HG03060 (cell line): ENCODE measurements around the gene STRA8.

Experiments used
- ATAC-seq: cut with Tn5 transposase; IDR thresholded peaks from one replicate; pipeline ENCODE4 v1.9.1; 2021; ENCODE audit warnings: low read depth, moderate number of reproducible peaks; ENCODE audit not compliant: unreplicated experiment

Gene STRA8

GRCh38 chr7:135300913-135301765 lies 67.5 kb downstream of the STRA8 start:
- no peak for ATAC-seq
